ENCODE results near the gene MPG.

DNA sequence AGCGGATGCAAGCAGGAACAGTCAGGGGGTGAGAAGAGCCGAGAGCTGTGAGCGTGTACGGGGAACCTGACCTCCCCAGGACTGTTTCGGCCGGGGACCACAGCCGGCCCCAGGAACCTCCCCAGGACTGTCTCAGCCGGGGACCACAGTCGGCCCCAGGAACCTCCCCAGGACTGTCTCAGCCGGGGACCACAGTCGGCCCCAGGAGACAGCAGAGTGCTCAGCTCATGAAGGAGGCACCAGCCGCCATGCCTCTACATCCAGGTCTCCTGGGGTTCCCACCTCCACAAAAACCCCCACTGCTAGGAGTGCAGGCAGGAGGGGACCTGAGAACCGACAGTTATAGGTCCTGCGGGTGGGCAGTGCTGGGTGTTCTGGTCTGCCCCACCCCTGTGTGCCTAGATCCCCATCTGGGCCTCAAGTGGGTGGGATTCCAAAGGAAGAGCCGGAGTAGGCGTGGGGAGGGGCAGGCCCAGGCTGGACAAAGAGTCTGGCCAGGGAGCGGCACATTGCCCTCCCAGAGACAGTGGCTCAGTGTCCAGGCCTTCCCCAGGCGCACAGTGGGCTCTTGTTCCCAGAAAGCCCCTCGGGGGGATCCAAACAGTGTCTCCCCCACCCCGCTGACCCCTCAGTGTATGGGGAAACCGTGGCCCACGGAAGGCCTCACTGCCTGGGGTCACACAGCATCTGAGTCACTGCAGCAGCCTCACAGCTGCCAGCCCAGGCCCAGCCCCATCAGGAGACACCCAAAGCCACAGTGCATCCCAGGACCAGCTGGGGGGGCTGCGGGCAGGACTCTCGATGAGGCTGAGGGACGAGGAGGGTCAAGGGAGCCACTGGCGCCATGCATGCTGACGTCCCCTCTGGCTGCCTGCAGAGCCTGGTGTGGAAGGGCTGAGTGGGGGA lies 9.9 kb upstream of the MPG start:
- TF ChIP-seq, protein P1, sequence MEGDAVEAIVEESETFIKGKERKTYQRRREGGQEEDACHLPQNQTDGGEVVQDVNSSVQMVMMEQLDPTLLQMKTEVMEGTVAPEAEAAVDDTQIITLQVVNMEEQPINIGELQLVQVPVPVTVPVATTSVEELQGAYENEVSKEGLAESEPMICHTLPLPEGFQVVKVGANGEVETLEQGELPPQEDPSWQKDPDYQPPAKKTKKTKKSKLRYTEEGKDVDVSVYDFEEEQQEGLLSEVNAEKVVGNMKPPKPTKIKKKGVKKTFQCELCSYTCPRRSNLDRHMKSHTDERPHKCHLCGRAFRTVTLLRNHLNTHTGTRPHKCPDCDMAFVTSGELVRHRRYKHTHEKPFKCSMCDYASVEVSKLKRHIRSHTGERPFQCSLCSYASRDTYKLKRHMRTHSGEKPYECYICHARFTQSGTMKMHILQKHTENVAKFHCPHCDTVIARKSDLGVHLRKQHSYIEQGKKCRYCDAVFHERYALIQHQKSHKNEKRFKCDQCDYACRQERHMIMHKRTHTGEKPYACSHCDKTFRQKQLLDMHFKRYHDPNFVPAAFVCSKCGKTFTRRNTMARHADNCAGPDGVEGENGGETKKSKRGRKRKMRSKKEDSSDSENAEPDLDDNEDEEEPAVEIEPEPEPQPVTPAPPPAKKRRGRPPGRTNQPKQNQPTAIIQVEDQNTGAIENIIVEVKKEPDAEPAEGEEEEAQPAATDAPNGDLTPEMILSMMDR (IDR thresholded peaks at IDR 0.05) = no peak
- no peak for TF ChIP-seq EZH2 (IDR thresholded peaks at IDR 0.05; ENCODE audit: borderline replicate concordance, insufficient read depth, low read depth, low read length, poor library complexity, severe bottlenecking)
